Mucosa of descending colon (tissue), 3 donors: ENCODE data around the gene VEPH1. TPM values are rescaled to one million over a fixed set of nuclear protein-coding genes. Genes with fewer than 3 reads are reported as not detected.

ENCODE experiments used
- ATAC-seq: fragments of 200-7000 bp; cut with Tn5 transposase; one replicate; pipeline ENCODE4 v1.9.1; 2020; ENCODE audit warnings: mild to moderate bottlenecking, moderate library complexity
- DNase-seq, 3 donors: peaks; one replicate each; pipeline ENCODE4 v3.0.0-alpha.2; 2020
- H3K36me3 ChIP-seq: fragments of 200-600 bp; one replicate; pipeline ENCODE4 v1.8.0; 2021; ENCODE audit warnings: low read depth, mild to moderate bottlenecking
- H3K4me1 ChIP-seq: fragments of 200-600 bp; one replicate; pipeline ENCODE4 v1.8.0; 2021; ENCODE audit warnings: low read depth, mild to moderate bottlenecking
- H3K4me3 ChIP-seq: fragments of 200-600 bp; one replicate; pipeline ENCODE4 v1.8.0; 2021; ENCODE audit warnings: mild to moderate bottlenecking
- H3K9me3 ChIP-seq: fragments of 200-600 bp; one replicate; pipeline ENCODE4 v1.8.0; 2021; ENCODE audit warnings: mild to moderate bottlenecking
- intact Hi-C, 2 donors: fragments of 100-400 bp; cut with DNase I in 1 of 2; cut with micrococcal nuclease in 1 of 2; formaldehyde crosslinking; loops; one replicate each; pipeline versions ENCODE4 v1.11.0 to v1.11.1; 2022; cut with DNase I, micrococcal nuclease
- total RNA-seq, 3 donors: library from RNA; stranded (reverse); fragmentation: NEBNext Ultra II Directional in 2 of 3; extraction: Animal tissue kit (Norgen Biotek cat#: 25700) in 2 of 3; gene quantifications; one replicate each; pipeline versions ENCODE4 v1.2.1 to v1.2.4, GENCODE V29; 2021 to 2023
- TF ChIP-seq, protein P1 (sequence below): fragments of 200-600 bp; IDR thresholded peaks from one replicate; pipeline ENCODE4 v1.8.0; 2022; ENCODE audit warnings: antibody characterized with exemption, mild to moderate bottlenecking
- donor health status: DM: no; HTN: no; CAD: no; lungs with moderate emphysema.
- donor health status: DM: no; HTN: no; CAD: no.
- donor health status: DM: no; HTN: yes; CAD: no.

Gene VEPH1
- total RNA-seq, 3 donors from 2014 or later = 1.5 to 6.3 (median 4.8) TPM

DNA sequence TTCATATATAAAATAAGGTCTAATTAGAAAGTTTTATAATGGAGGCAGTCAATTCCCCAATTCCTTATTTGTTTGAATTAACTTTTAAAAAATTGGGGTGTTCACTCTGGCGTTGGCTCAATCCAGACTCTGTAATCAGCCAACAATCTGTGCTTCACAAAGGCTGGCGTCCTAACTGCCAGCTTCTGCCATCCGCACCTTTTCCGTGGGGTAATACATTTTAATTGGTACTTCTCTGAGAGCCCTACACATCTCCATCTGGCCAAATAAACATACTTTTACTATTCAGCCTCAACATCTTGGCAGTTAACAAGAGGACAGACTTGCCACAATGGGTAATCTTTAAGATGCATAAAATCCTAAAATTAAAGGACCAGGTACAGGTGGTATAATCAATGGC is 218.1 kb downstream of the VEPH1 start:
- intact Hi-C loops = no loop called here
- ATAC-seq (no peak), DNase-seq (no peak)
- H3K36me3 ChIP-seq = no peaks in the 10 kb centered on the region
- H3K4me3 ChIP-seq = no peak overlapping the region
- TF ChIP-seq, protein P1, sequence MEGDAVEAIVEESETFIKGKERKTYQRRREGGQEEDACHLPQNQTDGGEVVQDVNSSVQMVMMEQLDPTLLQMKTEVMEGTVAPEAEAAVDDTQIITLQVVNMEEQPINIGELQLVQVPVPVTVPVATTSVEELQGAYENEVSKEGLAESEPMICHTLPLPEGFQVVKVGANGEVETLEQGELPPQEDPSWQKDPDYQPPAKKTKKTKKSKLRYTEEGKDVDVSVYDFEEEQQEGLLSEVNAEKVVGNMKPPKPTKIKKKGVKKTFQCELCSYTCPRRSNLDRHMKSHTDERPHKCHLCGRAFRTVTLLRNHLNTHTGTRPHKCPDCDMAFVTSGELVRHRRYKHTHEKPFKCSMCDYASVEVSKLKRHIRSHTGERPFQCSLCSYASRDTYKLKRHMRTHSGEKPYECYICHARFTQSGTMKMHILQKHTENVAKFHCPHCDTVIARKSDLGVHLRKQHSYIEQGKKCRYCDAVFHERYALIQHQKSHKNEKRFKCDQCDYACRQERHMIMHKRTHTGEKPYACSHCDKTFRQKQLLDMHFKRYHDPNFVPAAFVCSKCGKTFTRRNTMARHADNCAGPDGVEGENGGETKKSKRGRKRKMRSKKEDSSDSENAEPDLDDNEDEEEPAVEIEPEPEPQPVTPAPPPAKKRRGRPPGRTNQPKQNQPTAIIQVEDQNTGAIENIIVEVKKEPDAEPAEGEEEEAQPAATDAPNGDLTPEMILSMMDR = no peak
- no peaks in the 10 kb centered on the region for H3K4me1 ChIP-seq
- no peaks in the 10 kb centered on the region for H3K9me3 ChIP-seq

DNA sequence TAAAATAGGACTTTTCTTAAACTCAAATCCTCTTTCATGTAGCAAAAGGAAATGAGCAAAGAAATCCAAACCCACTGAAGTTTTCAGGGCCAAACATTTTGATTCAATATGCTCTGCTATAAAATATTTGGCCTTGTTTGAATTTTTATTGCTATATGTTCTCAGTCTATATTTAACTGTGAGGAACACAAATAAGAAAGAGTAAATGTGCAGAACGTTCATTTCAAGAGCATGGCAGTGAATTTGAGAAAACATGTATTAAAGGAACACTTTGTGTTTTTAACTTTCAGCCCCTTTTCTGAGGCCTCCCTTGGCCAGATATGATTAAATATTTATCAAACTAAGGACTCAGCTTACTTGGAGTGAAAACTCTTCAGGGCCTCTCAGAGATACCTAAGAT is 218.5 kb downstream of the VEPH1 start:
- no peak for ATAC-seq

DNA sequence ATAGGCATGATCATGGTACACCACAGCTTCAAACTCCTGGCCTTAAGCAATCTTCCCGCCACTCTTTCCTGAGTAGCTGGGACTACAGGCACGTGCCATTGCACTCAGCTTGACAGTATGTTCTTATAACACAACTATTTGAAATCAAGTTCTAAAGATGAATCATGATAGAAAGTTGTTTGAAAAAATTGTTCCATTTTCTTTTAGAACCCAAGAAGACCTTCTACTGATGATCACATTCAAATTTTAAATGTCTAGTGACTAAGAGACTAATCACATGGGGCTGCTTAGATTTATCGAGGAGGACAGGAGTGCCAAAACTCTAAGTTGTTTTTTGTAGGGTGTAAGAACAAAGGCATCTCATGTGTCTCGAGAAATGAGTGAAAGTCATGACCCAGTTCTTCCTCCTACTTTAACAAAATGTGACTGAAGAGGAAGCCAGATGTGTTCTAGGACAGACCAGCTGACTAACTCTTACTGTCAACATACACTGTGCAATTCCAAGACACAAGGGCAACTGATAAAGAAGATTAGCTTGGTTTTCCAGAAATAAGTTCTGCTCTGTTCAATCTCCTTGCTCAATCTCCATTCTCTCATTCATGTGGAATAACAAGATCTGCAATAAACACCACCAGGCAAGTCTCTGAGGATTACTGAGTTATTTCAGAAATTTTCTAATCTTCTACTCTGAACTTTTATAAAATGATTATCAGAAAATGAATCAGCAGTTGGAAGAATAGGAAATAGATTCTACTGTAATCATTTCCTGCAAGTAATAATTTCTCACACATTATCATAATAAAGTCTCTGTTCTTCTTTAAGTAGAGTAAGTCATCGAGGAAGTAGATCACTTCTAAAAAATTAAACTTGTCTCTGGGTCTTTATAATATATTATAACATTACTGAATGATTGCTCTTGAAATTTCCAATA is 220.7 kb downstream of the VEPH1 start:
- H3K4me3 ChIP-seq = no peak overlapping the region
- intact Hi-C loops = no loop called here
- peak; percentile 46 for ATAC-seq
- no peak for DNase-seq
- no peaks in the 10 kb centered on the region for H3K36me3 ChIP-seq
- TF ChIP-seq, protein P1 = no peak
- H3K4me1 ChIP-seq = no peaks in the 10 kb centered on the region
- no peaks in the 10 kb centered on the region for H3K9me3 ChIP-seq

More for the DNA sequence above, 218.5 kb downstream of the VEPH1 start:
- intact Hi-C loops = no loop called here
- H3K9me3 ChIP-seq = no peaks in the 10 kb centered on the region
- no peaks in the 10 kb centered on the region for H3K4me1 ChIP-seq
- no peak for DNase-seq
- H3K4me3 ChIP-seq = no peak overlapping the region
- TF ChIP-seq, protein P1 = no peak
- H3K36me3 ChIP-seq = no peaks in the 10 kb centered on the region

DNA sequence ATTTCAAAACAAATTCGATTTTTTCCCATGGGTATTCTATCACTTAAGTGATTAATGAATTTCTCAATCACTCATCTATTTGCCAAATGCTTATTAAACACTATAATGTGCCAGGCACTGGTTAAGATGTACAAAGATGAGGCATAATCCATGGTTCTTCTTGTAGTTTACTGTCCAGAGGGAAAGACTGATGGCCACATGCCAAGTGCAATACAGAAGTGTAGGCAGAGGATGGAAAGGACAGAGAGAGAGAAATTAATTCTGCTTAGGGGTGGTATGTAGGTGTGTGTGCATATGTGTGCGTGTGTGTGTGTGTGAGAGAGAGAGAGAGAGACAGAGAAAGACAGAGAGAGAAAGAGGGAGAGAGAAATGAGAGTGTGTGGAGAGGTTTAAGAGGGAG is 222.4 kb downstream of the VEPH1 start:
- DNase-seq = no peak
- no peak overlapping the region for H3K4me3 ChIP-seq
- no peak for ATAC-seq
- H3K4me1 ChIP-seq = no peaks in the 10 kb centered on the region
- H3K36me3 ChIP-seq = no peaks in the 10 kb centered on the region
- intact Hi-C loops = no loop called here
- no peaks in the 10 kb centered on the region for H3K9me3 ChIP-seq
- TF ChIP-seq, protein P1 = no peak

DNA sequence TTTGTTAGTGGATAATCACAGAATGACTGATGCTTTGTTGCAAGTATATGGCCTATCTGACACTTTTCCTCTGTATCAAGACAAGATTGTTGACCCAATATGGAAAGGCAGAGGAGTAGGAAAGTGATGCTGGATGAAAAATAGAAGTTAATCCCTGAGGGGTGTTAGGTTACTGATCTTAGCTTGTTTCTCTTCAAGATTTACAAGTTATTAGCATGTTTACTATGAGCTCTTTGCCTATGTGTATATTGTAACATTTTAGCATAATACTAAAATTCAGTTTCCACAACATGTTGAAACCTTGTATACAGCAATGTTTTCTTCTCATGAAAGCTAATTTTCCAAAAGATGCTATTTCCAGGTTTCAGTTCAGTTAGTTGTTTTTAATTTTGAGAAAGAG is 222.9 kb downstream of the VEPH1 start:
- Histone ChIP-seq H3K9me3 (no peaks in the 10 kb centered on the region), H3K4me1 (no peaks in the 10 kb centered on the region), H3K4me3 (no peak overlapping the region), H3K36me3 (no peaks in the 10 kb centered on the region)
- TF ChIP-seq, protein P1 = no peak
- no peak for ATAC-seq
- intact Hi-C loops = no loop called here
- DNase-seq = no peak
